Breast epithelium (tissue), 3 donors: ENCODE measurements around the gene FBXL7.

Experiments
- POLR2A ChIP-seq: fragments of 450-650 bp; IDR thresholded peaks from one replicate; pipeline ENCODE4 v1.6.1; 2016; ENCODE audit warnings: antibody characterized with exemption, mild to moderate bottlenecking, moderate library complexity
- POLR2AphosphoS5 ChIP-seq, 3 donors: sonication (generic); formaldehyde crosslinking; IDR thresholded peaks; one replicate each; pipeline ENCODE4 v1.6.1; 2017; ENCODE audit warnings: antibody characterized with exemption in 3 of 3
- TF ChIP-seq, protein P1 (sequence below), 3 donors: fragments of 450-650 bp; IDR thresholded peaks; one replicate each; pipeline ENCODE4 v1.5.1; 2016 to 2017; ENCODE audit warnings: antibody characterized with exemption in 3 of 3, mild to moderate bottlenecking in 3 of 3, moderate library complexity in 3 of 3

DNA sequence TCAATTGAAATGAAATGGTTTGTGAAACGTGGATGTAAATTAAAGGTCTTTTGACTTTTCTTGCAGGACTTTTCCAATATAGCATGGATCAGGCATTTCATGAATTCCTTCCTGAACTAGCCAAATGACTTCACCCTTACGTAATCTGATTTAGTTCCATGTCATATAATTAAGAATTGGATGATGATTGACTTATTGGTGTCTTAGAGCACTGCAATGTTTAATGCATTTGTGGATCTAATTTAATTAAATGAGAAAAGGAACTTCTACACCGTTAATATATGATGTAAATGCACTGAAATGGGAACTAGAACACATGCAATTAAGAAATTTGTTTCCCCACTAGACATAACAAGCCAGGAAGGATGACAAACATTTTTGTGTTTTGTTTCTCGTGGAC is 228.8 kb downstream of the FBXL7 start:
- TF ChIP-seq, protein P1, sequence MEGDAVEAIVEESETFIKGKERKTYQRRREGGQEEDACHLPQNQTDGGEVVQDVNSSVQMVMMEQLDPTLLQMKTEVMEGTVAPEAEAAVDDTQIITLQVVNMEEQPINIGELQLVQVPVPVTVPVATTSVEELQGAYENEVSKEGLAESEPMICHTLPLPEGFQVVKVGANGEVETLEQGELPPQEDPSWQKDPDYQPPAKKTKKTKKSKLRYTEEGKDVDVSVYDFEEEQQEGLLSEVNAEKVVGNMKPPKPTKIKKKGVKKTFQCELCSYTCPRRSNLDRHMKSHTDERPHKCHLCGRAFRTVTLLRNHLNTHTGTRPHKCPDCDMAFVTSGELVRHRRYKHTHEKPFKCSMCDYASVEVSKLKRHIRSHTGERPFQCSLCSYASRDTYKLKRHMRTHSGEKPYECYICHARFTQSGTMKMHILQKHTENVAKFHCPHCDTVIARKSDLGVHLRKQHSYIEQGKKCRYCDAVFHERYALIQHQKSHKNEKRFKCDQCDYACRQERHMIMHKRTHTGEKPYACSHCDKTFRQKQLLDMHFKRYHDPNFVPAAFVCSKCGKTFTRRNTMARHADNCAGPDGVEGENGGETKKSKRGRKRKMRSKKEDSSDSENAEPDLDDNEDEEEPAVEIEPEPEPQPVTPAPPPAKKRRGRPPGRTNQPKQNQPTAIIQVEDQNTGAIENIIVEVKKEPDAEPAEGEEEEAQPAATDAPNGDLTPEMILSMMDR (IDR thresholded peaks at IDR 0.05) = no peak
- TF ChIP-seq POLR2A (no peak), POLR2AphosphoS5 (IDR thresholded peaks at IDR 0.05) (no peak)
